ENCODE results near the gene RAB3B.

RAB3B gene

GRCh38 chr1:51989582-51990477 is 670 bp downstream of the RAB3B start:
- WGBS, 2 donors (ENCODE audit: extremely low coverage in 2 of 2, insufficient read length in 2 of 2, insufficient replicate concordance in 1 of 2), result no CpG with 5 or more reads among the region's 47 CpGs
- peak overlapping the region; percentile 92 for H3K18ac ChIP-seq (ENCODE audit: low read length)
- peak overlapping the region; percentile 68 for H3K4me2 ChIP-seq (ENCODE audit: insufficient read depth, low read length, poor library complexity, severe bottlenecking)
- H3K27me3 ChIP-seq (ENCODE audit: control insufficient read depth in 3 of 3, insufficient read depth in 3 of 3, low read depth in 1 of 3, low read length in 3 of 3), result peaks cover 0 to 74% (median 2%) of the 10 kb centered on the region in 3 experiments
- H3K9me3 ChIP-seq (replicated peaks in 1 of 2; ENCODE audit: control insufficient read depth in 2 of 2, insufficient read depth in 1 of 2, low read depth in 1 of 2, low read length in 2 of 2), result no peaks in the 10 kb centered on the region
- no peak overlapping the region for H4K91ac ChIP-seq (ENCODE audit: low read depth, low read length, poor library complexity)
- no peak overlapping the region for H2BK5ac ChIP-seq (ENCODE audit: low read length)
- H3K36me3 ChIP-seq (replicated peaks in 1 of 2; ENCODE audit: control insufficient read depth in 2 of 2, insufficient read depth in 2 of 2, low read length in 2 of 2), result no peaks in the 10 kb centered on the region
- peak overlapping the region; percentile 97 for H2AFZ ChIP-seq (ENCODE audit: low read length)
- H3K27ac ChIP-seq (replicated peaks; ENCODE audit: low read length), result no peak overlapping the region
- H3K9ac ChIP-seq (ENCODE audit: low read depth, low read length, poor library complexity), result peak overlapping the region; percentile 65
- H3K79me1 ChIP-seq (ENCODE audit: low read depth, low read length), result no peaks in the 10 kb centered on the region
- H3K14ac ChIP-seq (ENCODE audit: low read length), result no peak overlapping the region
- H3K4me1 ChIP-seq (ENCODE audit: control insufficient read depth in 2 of 2, insufficient read depth in 1 of 2, low read depth in 1 of 2, low read length in 2 of 2), result peaks cover 0 to 7% of the 10 kb centered on the region in 2 donors
- peak overlapping the region; percentile 77 for H3K23ac ChIP-seq (ENCODE audit: low read depth, low read length, poor library complexity)
- no peak overlapping the region for H2BK12ac ChIP-seq (ENCODE audit: low read length)
- peak overlapping the region; percentile 47 to 98 for H3K4me3 ChIP-seq (ENCODE audit: low read length in 2 of 2)
- H2BK15ac ChIP-seq (ENCODE audit: low read length), result peak overlapping the region; percentile 45
- no peak for DNase-seq (ENCODE audit: low spot score)
- no peak overlapping the region for H2BK120ac ChIP-seq (ENCODE audit: low read depth, low read length)
- H2AK5ac ChIP-seq (ENCODE audit: low read depth, low read length), result peak overlapping the region; percentile 32
- H3K4ac ChIP-seq (ENCODE audit: low read length), result no peak overlapping the region
- H4K8ac ChIP-seq (ENCODE audit: low read depth, low read length), result no peak overlapping the region

- H3K27ac ChIP-seq (replicated peaks; ENCODE audit: low read length), result no peak overlapping the region
- no peak overlapping the region for H4K91ac ChIP-seq (ENCODE audit: low read depth, low read length, poor library complexity)
- no peak overlapping the region for H2AK5ac ChIP-seq (ENCODE audit: low read depth, low read length)
- no peak overlapping the region for H3K14ac ChIP-seq (ENCODE audit: low read length)
- H3K79me1 ChIP-seq (ENCODE audit: low read depth, low read length), result no peaks in the 10 kb centered on the region
- H3K18ac ChIP-seq (ENCODE audit: low read length), result no peak overlapping the region
- no peak overlapping the region for H3K4me3 ChIP-seq (ENCODE audit: low read length in 2 of 2)
- H3K4me1 ChIP-seq (ENCODE audit: control insufficient read depth in 2 of 2, insufficient read depth in 1 of 2, low read depth in 1 of 2, low read length in 2 of 2), result peaks cover 0 to 7% of the 10 kb centered on the region in 2 donors
- no peak overlapping the region for H3K23ac ChIP-seq (ENCODE audit: low read depth, low read length, poor library complexity)
- no peak overlapping the region for H3K4me2 ChIP-seq (ENCODE audit: insufficient read depth, low read length, poor library complexity, severe bottlenecking)
- H3K9ac ChIP-seq (ENCODE audit: low read depth, low read length, poor library complexity), result no peak overlapping the region
- H2AFZ ChIP-seq (ENCODE audit: low read length), result no peak overlapping the region
- no peak overlapping the region for H2BK12ac ChIP-seq (ENCODE audit: low read length)
- H2BK120ac ChIP-seq (ENCODE audit: low read depth, low read length), result no peak overlapping the region
- DNase-seq (ENCODE audit: low spot score), result no peak
- no peaks in the 10 kb centered on the region for H3K36me3 ChIP-seq (replicated peaks in 1 of 2; ENCODE audit: control insufficient read depth in 2 of 2, insufficient read depth in 2 of 2, low read length in 2 of 2)
- no peaks in the 10 kb centered on the region for H3K9me3 ChIP-seq (replicated peaks in 1 of 2; ENCODE audit: control insufficient read depth in 2 of 2, insufficient read depth in 1 of 2, low read depth in 1 of 2, low read length in 2 of 2)
- no peak overlapping the region for H2BK15ac ChIP-seq (ENCODE audit: low read length)
- H2BK5ac ChIP-seq (ENCODE audit: low read length), result no peak overlapping the region
- peaks cover 0 to 72% (median 2%) of the 10 kb centered on the region in 3 experiments for H3K27me3 ChIP-seq (ENCODE audit: control insufficient read depth in 3 of 3, insufficient read depth in 3 of 3, low read depth in 1 of 3, low read length in 3 of 3)
- no peak overlapping the region for H3K4ac ChIP-seq (ENCODE audit: low read length)
- H4K8ac ChIP-seq (ENCODE audit: low read depth, low read length), result no peak overlapping the region
These were observed 2.2 kb downstream of the RAB3B start for GRCh38 chr1:51988254-51988653.

- H3K4me3 ChIP-seq (ENCODE audit: low read length in 2 of 2), result no peak overlapping the region
- H3K27me3 ChIP-seq (ENCODE audit: control insufficient read depth in 3 of 3, insufficient read depth in 3 of 3, low read depth in 1 of 3, low read length in 3 of 3), result peaks cover 0 to 57% (median 0%) of the 10 kb centered on the region in 3 experiments
- H2AFZ ChIP-seq (ENCODE audit: low read length), result no peak overlapping the region
- H3K18ac ChIP-seq (ENCODE audit: low read length), result no peak overlapping the region
- no peak overlapping the region for H3K14ac ChIP-seq (ENCODE audit: low read length)
- no peak overlapping the region for H4K8ac ChIP-seq (ENCODE audit: low read depth, low read length)
- no peak overlapping the region for H3K4ac ChIP-seq (ENCODE audit: low read length)
- no CpG with 5 or more reads among the region's 4 CpGs for WGBS, 2 donors (ENCODE audit: extremely low coverage in 2 of 2, insufficient read length in 2 of 2, insufficient replicate concordance in 1 of 2)
- H4K91ac ChIP-seq (ENCODE audit: low read depth, low read length, poor library complexity), result no peak overlapping the region
- no peaks in the 10 kb centered on the region for H3K9me3 ChIP-seq (replicated peaks in 1 of 2; ENCODE audit: control insufficient read depth in 2 of 2, insufficient read depth in 1 of 2, low read depth in 1 of 2, low read length in 2 of 2)
- H3K36me3 ChIP-seq (replicated peaks in 1 of 2; ENCODE audit: control insufficient read depth in 2 of 2, insufficient read depth in 2 of 2, low read length in 2 of 2), result no peaks in the 10 kb centered on the region
- no peak overlapping the region for H2BK5ac ChIP-seq (ENCODE audit: low read length)
- no peak overlapping the region for H2BK12ac ChIP-seq (ENCODE audit: low read length)
- H3K4me1 ChIP-seq (ENCODE audit: control insufficient read depth in 2 of 2, insufficient read depth in 1 of 2, low read depth in 1 of 2, low read length in 2 of 2), result peaks cover 0 to 7% of the 10 kb centered on the region in 2 donors
- H2BK120ac ChIP-seq (ENCODE audit: low read depth, low read length), result no peak overlapping the region
- no peak overlapping the region for H2AK5ac ChIP-seq (ENCODE audit: low read depth, low read length)
- no peak overlapping the region for H3K23ac ChIP-seq (ENCODE audit: low read depth, low read length, poor library complexity)
- H3K9ac ChIP-seq (ENCODE audit: low read depth, low read length, poor library complexity), result no peak overlapping the region
- no peaks in the 10 kb centered on the region for H3K79me1 ChIP-seq (ENCODE audit: low read depth, low read length)
- H2BK15ac ChIP-seq (ENCODE audit: low read length), result no peak overlapping the region
- H3K4me2 ChIP-seq (ENCODE audit: insufficient read depth, low read length, poor library complexity, severe bottlenecking), result no peak overlapping the region
- H3K27ac ChIP-seq (replicated peaks; ENCODE audit: low read length), result no peak overlapping the region
- DNase-seq (ENCODE audit: low spot score), result no peak
These were observed 3.8 kb downstream of the RAB3B start for GRCh38 chr1:51986718-51987117.

- Histone ChIP-seq H2BK120ac (ENCODE audit: low read depth, low read length) (no peak overlapping the region), H2AK5ac (ENCODE audit: low read depth, low read length) (no peak overlapping the region), H3K18ac (ENCODE audit: low read length) (no peak overlapping the region), H3K4me3 (ENCODE audit: low read length in 2 of 2) (no peak overlapping the region), H2BK12ac (ENCODE audit: low read length) (no peak overlapping the region), H3K9ac (ENCODE audit: low read depth, low read length, poor library complexity) (no peak overlapping the region), H3K23ac (ENCODE audit: low read depth, low read length, poor library complexity) (no peak overlapping the region), H3K36me3 (replicated peaks in 1 of 2; ENCODE audit: control insufficient read depth in 2 of 2, insufficient read depth in 2 of 2, low read length in 2 of 2) (no peaks in the 10 kb centered on the region), H3K4ac (ENCODE audit: low read length) (no peak overlapping the region), H3K4me2 (ENCODE audit: insufficient read depth, low read length, poor library complexity, severe bottlenecking) (no peak overlapping the region), H2BK15ac (ENCODE audit: low read length) (no peak overlapping the region), H3K27me3 (ENCODE audit: control insufficient read depth in 3 of 3, insufficient read depth in 3 of 3, low read depth in 1 of 3, low read length in 3 of 3) (peaks cover 0 to 18% (median 0%) of the 10 kb centered on the region in 3 experiments), H3K4me1 (ENCODE audit: control insufficient read depth in 2 of 2, insufficient read depth in 1 of 2, low read depth in 1 of 2, low read length in 2 of 2) (no peaks in the 10 kb centered on the region), H4K8ac (ENCODE audit: low read depth, low read length) (no peak overlapping the region), H2AFZ (ENCODE audit: low read length) (no peak overlapping the region), H3K79me1 (ENCODE audit: low read depth, low read length) (no peaks in the 10 kb centered on the region), H3K9me3 (replicated peaks in 1 of 2; ENCODE audit: control insufficient read depth in 2 of 2, insufficient read depth in 1 of 2, low read depth in 1 of 2, low read length in 2 of 2) (peaks cover 0 to 2% of the 10 kb centered on the region in 2 donors), H2BK5ac (ENCODE audit: low read length) (no peak overlapping the region), H3K14ac (ENCODE audit: low read length) (no peak overlapping the region), H3K27ac (replicated peaks; ENCODE audit: low read length) (no peak overlapping the region), H4K91ac (ENCODE audit: low read depth, low read length, poor library complexity) (no peak overlapping the region)
- WGBS, 2 donors (ENCODE audit: extremely low coverage in 2 of 2, insufficient read length in 2 of 2, insufficient replicate concordance in 1 of 2), result no CpG with 5 or more reads among the region's 3 CpGs
- no peak for DNase-seq (ENCODE audit: low spot score)
These were observed 8.3 kb downstream of the RAB3B start for GRCh38 chr1:51982161-51982560.
